Measurements from ENCODE around the gene CKMT2.

DNA sequence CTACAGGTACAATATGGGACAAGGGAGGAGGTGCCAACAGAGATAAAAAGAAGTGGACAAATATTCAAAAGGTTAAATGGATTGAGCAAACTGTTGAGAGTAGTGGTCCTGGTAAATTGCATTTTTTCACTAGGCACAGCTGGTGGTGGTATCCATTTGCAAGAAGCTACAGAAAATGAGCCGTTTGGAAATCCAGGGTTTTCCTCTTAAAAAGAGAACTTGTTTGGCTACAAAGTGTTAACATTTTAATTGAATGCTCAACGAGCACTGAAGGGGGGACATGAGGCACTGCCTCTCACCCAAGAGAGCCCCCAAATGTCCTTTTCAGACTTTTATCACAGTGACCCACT lies 67.8 kb downstream of the CKMT2 start:
- TF ChIP-seq JUND (IDR thresholded peaks at IDR 0.05; ENCODE audit: low read length) (no peak), CBX8 (IDR thresholded peaks at IDR 0.05; ENCODE audit: borderline replicate concordance, low read depth, low read length) (no peak), KDM5A (IDR thresholded peaks at IDR 0.05; ENCODE audit: low read length) (no peak), POLR2A (IDR thresholded peaks at IDR 0.05; ENCODE audit: control extremely low read depth in 1 of 2, low read depth in 2 of 2, low read length in 2 of 2) (no peak), RAD21 (IDR thresholded peaks at IDR 0.05 in 1 of 2, conservative IDR thresholded peaks at IDR 0.05 in 1 of 2; ENCODE audit: low read depth in 2 of 2, low read length in 2 of 2) (no peak), TAF1 (IDR thresholded peaks at IDR 0.05; ENCODE audit: low read depth, low read length) (no peak), SP2 (IDR thresholded peaks at IDR 0.05; ENCODE audit: low read length) (no peak), EZH2 (IDR thresholded peaks at IDR 0.05; ENCODE audit: low read depth, low read length, severe bottlenecking) (no peak), POU5F1 (IDR thresholded peaks at IDR 0.05; ENCODE audit: low read depth, low read length) (no peak), JUN (IDR thresholded peaks at IDR 0.05; ENCODE audit: low read depth, low read length) (no peak)
- TF ChIP-seq, protein P1, sequence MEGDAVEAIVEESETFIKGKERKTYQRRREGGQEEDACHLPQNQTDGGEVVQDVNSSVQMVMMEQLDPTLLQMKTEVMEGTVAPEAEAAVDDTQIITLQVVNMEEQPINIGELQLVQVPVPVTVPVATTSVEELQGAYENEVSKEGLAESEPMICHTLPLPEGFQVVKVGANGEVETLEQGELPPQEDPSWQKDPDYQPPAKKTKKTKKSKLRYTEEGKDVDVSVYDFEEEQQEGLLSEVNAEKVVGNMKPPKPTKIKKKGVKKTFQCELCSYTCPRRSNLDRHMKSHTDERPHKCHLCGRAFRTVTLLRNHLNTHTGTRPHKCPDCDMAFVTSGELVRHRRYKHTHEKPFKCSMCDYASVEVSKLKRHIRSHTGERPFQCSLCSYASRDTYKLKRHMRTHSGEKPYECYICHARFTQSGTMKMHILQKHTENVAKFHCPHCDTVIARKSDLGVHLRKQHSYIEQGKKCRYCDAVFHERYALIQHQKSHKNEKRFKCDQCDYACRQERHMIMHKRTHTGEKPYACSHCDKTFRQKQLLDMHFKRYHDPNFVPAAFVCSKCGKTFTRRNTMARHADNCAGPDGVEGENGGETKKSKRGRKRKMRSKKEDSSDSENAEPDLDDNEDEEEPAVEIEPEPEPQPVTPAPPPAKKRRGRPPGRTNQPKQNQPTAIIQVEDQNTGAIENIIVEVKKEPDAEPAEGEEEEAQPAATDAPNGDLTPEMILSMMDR (IDR thresholded peaks at IDR 0.05; ENCODE audit: control extremely low read depth in 1 of 3, insufficient read depth in 1 of 3, low read depth in 1 of 3, low read length in 3 of 3), result no peak
- TF ChIP-seq, protein P2, sequence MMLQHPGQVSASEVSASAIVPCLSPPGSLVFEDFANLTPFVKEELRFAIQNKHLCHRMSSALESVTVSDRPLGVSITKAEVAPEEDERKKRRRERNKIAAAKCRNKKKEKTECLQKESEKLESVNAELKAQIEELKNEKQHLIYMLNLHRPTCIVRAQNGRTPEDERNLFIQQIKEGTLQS (IDR thresholded peaks at IDR 0.05; ENCODE audit: insufficient read depth, low read depth, low read length), result no peak

All from H1 (cell line).